ENCODE data around the gene YJEFN3. TPM values are rescaled to one million over a fixed set of nuclear protein-coding genes. Genes with fewer than 3 reads are reported as not detected.

YJEFN3 gene, protein sequence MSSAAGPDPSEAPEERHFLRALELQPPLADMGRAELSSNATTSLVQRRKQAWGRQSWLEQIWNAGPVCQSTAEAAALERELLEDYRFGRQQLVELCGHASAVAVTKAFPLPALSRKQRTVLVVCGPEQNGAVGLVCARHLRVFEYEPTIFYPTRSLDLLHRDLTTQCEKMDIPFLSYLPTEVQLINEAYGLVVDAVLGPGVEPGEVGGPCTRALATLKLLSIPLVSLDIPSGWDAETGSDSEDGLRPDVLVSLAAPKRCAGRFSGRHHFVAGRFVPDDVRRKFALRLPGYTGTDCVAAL
- total RNA-seq (2022; extraction: Qiagen RNA extraction; ENCODE audit: low read depth), result 2.2 to 4.9 TPM (median 3.6 TPM) in 5 replicates

DNA sequence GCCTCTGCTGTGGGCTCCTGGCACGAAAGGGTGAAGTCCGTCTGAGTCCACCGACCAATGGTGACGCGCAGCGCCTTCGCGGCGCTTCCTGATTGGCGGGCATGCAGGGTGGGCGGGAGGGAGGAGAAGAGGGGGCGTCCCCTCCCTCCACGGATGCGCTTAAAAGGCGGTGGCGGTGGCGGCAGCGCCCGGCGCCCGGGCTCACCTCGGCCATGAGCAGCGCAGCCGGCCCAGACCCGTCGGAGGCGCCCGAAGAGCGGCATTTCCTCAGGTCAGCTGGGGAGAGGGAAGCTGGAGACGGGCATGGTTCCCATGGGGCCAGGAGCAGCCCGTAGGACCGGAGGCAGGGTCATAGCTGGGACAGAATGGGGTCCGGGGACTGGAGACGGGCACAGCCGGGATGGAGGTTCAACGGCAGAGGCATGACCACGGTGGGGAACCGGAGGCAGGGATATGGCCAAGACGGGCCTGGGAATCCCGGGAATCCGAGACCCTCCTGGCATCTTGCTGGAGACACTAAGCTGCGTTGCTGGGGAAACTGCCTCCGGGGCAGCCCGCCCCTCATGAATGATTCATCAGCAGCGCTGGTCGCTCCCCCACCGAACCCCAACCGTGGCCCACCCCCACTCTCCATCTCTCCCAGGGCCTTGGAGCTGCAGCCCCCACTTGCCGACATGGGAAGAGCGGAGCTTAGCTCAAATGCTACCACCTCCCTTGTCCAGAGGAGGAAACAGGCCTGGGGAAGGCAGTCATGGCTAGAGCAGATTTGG lies at the start of gene YJEFN3:
Gene YJEFN3 (plus strand): TSS at position 191 of the 770 bp plus-strand sequence. CDS start 22 bp downstream, at position 213.

DNA sequence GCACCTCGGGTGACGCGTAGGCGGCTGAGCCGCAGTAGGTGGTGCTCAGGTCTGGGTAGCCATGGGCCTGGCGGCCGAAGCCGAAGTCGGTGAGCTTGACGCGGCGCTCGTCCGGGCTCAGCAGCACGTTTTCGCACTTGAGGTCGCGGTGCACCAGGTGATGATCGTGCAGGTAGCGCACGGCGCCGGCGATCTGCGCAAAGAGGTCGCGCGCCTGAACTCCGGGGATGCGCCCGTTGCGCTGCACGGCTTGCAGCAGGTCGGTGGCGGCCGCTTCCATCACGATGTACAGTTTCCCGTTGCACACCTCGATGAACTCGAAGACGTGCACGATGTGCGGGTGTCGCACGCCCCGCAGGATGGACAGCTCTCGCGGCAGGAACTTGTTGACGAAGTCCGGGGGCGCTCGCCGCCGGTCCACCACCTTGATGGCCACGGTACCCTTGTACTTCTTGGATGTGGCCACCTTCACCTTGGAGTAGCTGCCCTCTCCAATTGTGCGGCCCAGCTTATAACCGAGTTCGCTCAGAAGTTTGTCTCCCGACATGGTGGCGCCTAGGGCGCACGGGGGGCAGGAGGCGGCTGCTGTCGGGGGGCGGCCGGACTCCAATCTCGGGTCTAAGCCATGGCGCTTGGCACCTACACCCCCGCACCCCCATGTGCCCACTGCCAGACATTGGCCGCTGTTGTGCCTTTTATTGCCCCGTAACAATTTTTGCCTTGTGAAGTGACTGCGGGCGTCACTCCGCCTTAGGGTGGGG lies 13.7 kb upstream of the YJEFN3 start, which contains the start of gene TSSK6:
Gene TSSK6 (minus strand): TSS at position 668 of the 761 bp plus-strand sequence. CDS start 121 bp downstream, at position 547.

DNA sequence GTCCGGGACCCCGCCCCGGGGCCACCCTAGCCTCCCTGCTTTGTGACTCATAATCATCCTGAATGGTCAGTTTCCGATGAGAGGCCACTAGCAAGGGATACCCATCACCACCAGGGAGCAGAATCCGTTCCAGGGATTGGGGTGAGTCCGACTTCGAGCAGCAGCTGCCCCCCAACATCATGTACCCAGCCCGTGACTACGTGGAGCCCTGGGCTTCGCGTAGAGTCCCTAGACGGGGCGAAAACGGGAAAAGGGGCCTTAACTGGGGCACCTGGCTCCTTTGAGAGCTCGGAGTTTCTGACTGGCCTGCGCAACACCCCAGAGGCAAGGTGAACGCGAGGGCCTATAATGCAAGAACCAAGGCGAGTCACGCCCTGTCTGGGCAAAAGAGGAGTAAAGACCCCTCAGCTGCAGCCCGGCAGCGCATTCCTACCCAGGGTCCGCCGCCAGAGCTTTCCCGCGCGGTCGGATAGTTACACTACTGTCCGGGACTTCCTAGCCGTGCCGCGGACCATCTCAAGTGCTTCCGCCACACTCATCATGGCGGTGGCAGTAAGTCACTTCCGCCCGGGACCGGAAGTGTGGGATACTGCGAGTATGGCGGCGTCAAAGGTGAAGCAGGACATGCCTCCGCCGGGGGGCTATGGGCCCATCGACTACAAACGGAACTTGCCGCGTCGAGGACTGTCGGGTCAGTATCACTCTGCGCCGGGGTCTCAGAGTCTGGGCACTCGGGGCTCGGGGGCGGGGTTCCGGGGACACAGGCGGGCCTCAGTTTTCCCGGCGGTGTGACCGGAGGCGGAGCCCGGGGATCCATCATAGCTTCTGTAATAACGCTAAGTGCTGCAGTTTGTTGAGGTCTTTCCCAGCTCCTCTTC lies 12.8 kb upstream of the YJEFN3 start, which contains the start of gene NDUFA13:
Gene NDUFA13 (plus strand): TSS at position 584 of the 878 bp plus-strand sequence. CDS start 14 bp downstream, at position 598.

DNA sequence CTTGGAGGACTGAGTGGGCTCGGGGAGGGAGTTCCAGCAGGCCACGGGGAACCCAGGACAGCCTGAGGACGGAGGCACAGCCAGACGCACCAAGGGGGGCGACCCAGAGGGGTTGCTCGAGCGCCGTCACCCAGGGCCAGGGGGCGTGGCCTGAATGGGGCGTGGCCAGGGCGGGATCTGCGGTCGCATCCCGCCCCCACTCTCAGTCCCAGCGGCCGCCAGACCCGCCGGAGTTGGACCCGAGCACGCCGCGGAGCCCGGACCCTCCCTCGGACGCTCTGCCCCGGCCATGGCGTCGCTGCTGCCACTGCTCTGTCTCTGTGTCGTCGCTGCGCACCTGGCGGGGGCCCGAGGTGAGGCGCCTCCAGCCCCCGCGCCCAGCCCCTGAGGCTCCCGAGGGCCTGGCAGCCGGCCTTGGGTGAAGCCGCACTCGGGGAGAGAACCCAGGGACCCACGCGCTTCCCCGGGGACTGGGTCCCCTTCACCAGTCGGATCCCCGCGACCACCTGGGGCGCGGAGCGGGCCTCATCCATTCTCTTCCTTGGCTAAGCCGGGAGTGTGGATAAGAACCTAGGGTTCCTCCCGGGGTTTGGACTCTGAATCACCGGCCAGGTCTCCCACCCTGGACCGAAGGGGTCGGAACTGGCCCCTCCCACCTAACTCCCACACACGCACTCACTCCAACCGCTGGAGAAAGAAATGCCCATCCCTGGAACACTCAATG lies 9.5 kb downstream of the YJEFN3 start, which contains the start of gene CILP2:
Gene CILP2 (plus strand): TSS at position 205 of the 724 bp plus-strand sequence. CDS start 85 bp downstream, at position 290.

Other genes starting within 250 kb of the YJEFN3 start
- gene SUGP1, start 208.4 kb upstream of the YJEFN3 start, total RNA-seq (2022; extraction: Qiagen RNA extraction; ENCODE audit: low read depth), result 22.6 to 28.5 TPM (median 24.3 TPM) in 5 replicates
- 11.8 to 15.9 TPM (median 14.6 TPM) in 5 replicates for gene MAU2, start 208.1 kb upstream of the YJEFN3 start, total RNA-seq (2022; extraction: Qiagen RNA extraction; ENCODE audit: low read depth)
- 42.7 to 50.9 TPM (median 45.5 TPM) in 5 replicates for gene GATAD2A, start 123.2 kb upstream of the YJEFN3 start, total RNA-seq (2022; extraction: Qiagen RNA extraction; ENCODE audit: low read depth)
- 0.83 to 2.1 TPM (median 2.0 TPM) in 5 replicates for gene TSSK6, start 13.4 kb upstream of the YJEFN3 start, total RNA-seq (2022; extraction: Qiagen RNA extraction; ENCODE audit: low read depth)
- 143 to 178 TPM (median 155 TPM) in 5 replicates for gene NDUFA13, start 12.7 kb upstream of the YJEFN3 start, total RNA-seq (2022; extraction: Qiagen RNA extraction; ENCODE audit: low read depth)
- 0.10 to 0.49 TPM (median 0.26 TPM) in 5 replicates for gene CILP2, start 9.4 kb downstream of the YJEFN3 start, total RNA-seq (2022; extraction: Qiagen RNA extraction; ENCODE audit: low read depth)
- gene PBX4, start 89.8 kb downstream of the YJEFN3 start, total RNA-seq (2022; extraction: Qiagen RNA extraction; ENCODE audit: low read depth), result 1.3 to 1.6 TPM (median 1.4 TPM) in 5 replicates
- 3.3 to 4.1 TPM (median 4.0 TPM) in 5 replicates for gene LPAR2, start 99.3 kb downstream of the YJEFN3 start, total RNA-seq (2022; extraction: Qiagen RNA extraction; ENCODE audit: low read depth)
- gene GMIP, start 114.7 kb downstream of the YJEFN3 start, total RNA-seq (2022; extraction: Qiagen RNA extraction; ENCODE audit: low read depth), result 4.1 to 6.7 TPM (median 5.2 TPM) in 5 replicates
- 22.5 to 35.4 TPM (median 33.4 TPM) in 5 replicates for gene ATP13A1, start 134.8 kb downstream of the YJEFN3 start, total RNA-seq (2022; extraction: Qiagen RNA extraction; ENCODE audit: low read depth)
- gene ZNF101, start 139.9 kb downstream of the YJEFN3 start, total RNA-seq (2022; extraction: Qiagen RNA extraction; ENCODE audit: low read depth), result 4.3 to 6.9 TPM (median 4.5 TPM) in 5 replicates
- 1.8 to 2.4 TPM (median 1.9 TPM) in 5 replicates for gene ZNF14, start 204.2 kb downstream of the YJEFN3 start, total RNA-seq (2022; extraction: Qiagen RNA extraction; ENCODE audit: low read depth)